ENCODE measurements around the gene EHF.

EHF gene

DNA sequence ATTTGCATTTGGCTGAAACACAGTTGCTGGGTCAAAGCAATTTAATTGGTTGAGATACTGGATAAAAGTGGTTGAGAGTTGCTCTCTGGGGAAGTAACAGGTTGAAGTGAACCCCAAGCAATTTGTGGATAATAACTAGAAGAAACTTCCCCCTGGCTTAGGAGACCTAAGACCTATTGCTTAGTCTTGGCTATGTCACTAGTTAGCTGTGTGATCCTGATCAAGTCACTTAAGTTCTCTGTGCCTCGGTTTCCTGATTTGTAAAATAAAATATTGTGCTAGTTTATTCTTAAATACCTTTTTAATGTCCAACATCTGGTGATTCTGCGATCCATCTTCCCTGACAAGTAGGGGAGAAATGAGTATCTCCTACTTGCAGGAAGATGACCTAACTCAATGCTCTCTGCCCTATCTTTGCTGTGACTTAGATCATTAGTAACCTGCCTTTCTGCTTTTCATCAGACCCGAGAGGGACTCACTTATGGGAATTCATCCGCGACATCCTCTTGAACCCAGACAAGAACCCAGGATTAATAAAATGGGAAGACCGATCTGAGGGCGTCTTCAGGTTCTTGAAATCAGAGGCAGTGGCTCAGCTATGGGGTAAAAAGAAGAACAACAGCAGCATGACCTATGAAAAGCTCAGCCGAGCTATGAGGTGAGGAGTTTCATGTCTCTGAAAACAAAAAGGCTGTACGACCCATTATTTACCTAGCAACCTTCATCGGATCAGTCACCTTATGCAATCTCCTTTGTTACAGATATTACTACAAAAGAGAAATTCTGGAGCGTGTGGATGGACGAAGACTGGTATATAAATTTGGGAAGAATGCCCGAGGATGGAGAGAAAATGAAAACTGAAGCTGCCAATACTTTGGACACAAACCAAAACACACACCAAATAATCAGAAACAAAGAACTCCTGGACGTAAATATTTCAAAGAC, 37.5 kb downstream of the EHF start:
- no peak for ATAC-seq
- TF ChIP-seq PPARA (CRISPR knock-in tag; IDR thresholded peaks at IDR 0.05; ENCODE audit: borderline replicate concordance) (no peak), POU6F1 (CRISPR knock-in tag; IDR thresholded peaks at IDR 0.05; ENCODE audit: borderline replicate concordance, low read depth) (no peak), CSDC2 (CRISPR knock-in tag; IDR thresholded peaks at IDR 0.05) (peak; percentile 100; the same call in 1 of the 2 replicates), TSHZ2 (CRISPR knock-in tag; IDR thresholded peaks at IDR 0.05) (peak; percentile 100)
- TF ChIP-seq, protein P1, sequence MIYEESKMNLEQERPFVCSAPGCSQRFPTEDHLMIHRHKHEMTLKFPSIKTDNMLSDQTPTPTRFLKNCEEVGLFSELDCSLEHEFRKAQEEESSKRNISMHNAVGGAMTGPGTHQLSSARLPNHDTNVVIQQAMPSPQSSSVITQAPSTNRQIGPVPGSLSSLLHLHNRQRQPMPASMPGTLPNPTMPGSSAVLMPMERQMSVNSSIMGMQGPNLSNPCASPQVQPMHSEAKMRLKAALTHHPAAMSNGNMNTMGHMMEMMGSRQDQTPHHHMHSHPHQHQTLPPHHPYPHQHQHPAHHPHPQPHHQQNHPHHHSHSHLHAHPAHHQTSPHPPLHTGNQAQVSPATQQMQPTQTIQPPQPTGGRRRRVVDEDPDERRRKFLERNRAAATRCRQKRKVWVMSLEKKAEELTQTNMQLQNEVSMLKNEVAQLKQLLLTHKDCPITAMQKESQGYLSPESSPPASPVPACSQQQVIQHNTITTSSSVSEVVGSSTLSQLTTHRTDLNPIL (CRISPR knock-in tag; IDR thresholded peaks at IDR 0.05; ENCODE audit: low read depth) = no peak

DNA sequence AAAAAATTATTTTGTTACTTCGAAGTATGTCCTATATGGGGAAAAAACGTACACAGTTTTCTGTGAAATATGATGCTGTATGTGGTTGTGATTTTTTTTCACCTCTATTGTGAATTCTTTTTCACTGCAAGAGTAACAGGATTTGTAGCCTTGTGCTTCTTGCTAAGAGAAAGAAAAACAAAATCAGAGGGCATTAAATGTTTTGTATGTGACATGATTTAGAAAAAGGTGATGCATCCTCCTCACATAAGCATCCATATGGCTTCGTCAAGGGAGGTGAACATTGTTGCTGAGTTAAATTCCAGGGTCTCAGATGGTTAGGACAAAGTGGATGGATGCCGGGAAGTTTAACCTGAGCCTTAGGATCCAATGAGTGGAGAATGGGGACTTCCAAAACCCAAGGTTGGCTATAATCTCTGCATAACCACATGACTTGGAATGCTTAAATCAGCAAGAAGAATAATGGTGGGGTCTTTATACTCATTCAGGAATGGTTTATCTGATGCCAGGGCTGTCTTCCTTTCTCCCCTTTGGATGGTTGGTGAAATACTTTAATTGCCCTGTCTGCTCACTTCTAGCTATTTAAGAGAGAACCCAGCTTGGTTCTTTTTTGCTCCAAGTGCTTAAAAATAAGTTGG, 38.3 kb downstream of the EHF start:
- ATAC-seq = no peak
- TF ChIP-seq ZC3H10 (CRISPR knock-in tag; IDR thresholded peaks at IDR 0.05) (no peak), ARNTL (CRISPR knock-in tag; IDR thresholded peaks at IDR 0.05; ENCODE audit: borderline replicate concordance, low read depth) (no peak), TCF4 (CRISPR knock-in tag; IDR thresholded peaks at IDR 0.05; ENCODE audit: borderline replicate concordance) (no peak), CSDC2 (CRISPR knock-in tag; IDR thresholded peaks at IDR 0.05) (peak; percentile 100; the same call in 1 of the 2 replicates), ZNF565 (CRISPR knock-in tag; conservative IDR thresholded peaks at IDR 0.05; ENCODE audit: low read depth) (no peak), TSHZ2 (CRISPR knock-in tag; IDR thresholded peaks at IDR 0.05) (peak; percentile 100), ISL1 (CRISPR knock-in tag; IDR thresholded peaks at IDR 0.05) (no peak), PATZ1 (CRISPR knock-in tag; IDR thresholded peaks at IDR 0.05; ENCODE audit: borderline replicate concordance) (no peak), BACH2 (CRISPR knock-in tag; IDR thresholded peaks at IDR 0.05; ENCODE audit: borderline replicate concordance) (no peak), ZFP30 (CRISPR knock-in tag; IDR thresholded peaks at IDR 0.05) (no peak), PPARA (CRISPR knock-in tag; IDR thresholded peaks at IDR 0.05; ENCODE audit: borderline replicate concordance) (no peak), POU6F1 (CRISPR knock-in tag; IDR thresholded peaks at IDR 0.05; ENCODE audit: borderline replicate concordance, low read depth) (no peak)
